ENCODE results near the gene GMDS. TPM values are rescaled to one million over a fixed set of nuclear protein-coding genes. Genes with fewer than 3 reads are reported as not detected.

The GMDS gene
- total and polyA plus RNA-seq, 2 donors (not counting 1 experiment from before 2014, with no cell fraction given) = 11.5 to 16.4 TPM

GRCh38 chr6:1636971-1637871 lies 608.2 kb downstream of the GMDS start:
- Histone ChIP-seq H4K20me1 (ENCODE audit: control insufficient read depth, insufficient read depth, low read length, poor library complexity, severe bottlenecking) (no peaks in the 10 kb centered on the region), H3K9ac (ENCODE audit: low read length) (no peak overlapping the region), H3K9me3 (ENCODE audit: control extremely low read depth in 1 of 3, control insufficient read depth in 2 of 3, insufficient read depth in 1 of 3, low read length in 2 of 3) (no peaks in the 10 kb centered on the region), H3K4me3 (ENCODE audit: control extremely low read depth in 1 of 5, extremely low read depth in 1 of 5, insufficient read depth in 1 of 5, low read depth in 2 of 5, low read length in 4 of 5) (no peak overlapping the region), H3K27ac (ENCODE audit: low read length in 2 of 2) (no peak overlapping the region), H3K4me1 (ENCODE audit: control insufficient read depth in 2 of 2, insufficient read depth in 2 of 2, low read length in 2 of 2) (peaks cover 5 to 15% of the 10 kb centered on the region in 2 donors), H2AFZ (ENCODE audit: insufficient read depth, low read depth, low read length, poor library complexity, severe bottlenecking) (no peak overlapping the region), H3K79me2 (ENCODE audit: control insufficient read depth, insufficient read depth, low read length) (no peaks in the 10 kb centered on the region), H3K4me2 (replicated peaks; ENCODE audit: low read depth, low read length, poor library complexity, severe bottlenecking) (peak overlapping the region; percentile 14), H3K36me3 (replicated peaks in 1 of 2; ENCODE audit: control extremely low read depth in 1 of 2, control insufficient read depth in 1 of 2, extremely low read depth in 1 of 2, insufficient read depth in 2 of 2, low read length in 1 of 2) (no peaks in the 10 kb centered on the region), H3K27me3 (replicated peaks in 1 of 4; ENCODE audit: control extremely low read depth in 1 of 4, control insufficient read depth in 3 of 4, insufficient read depth in 4 of 4, low read length in 3 of 4) (peaks cover 0 to 7% (median 0%) of the 10 kb centered on the region in 4 experiments)
- intact Hi-C loops (cut with micrococcal nuclease) = no loop called here
- Mint-ChIP-seq H3K27ac (no peak overlapping the region), H3K27me3 (peaks cover 7% of the 10 kb centered on the region), H3K4me1 (peaks cover 13% of the 10 kb centered on the region), H3K4me3 (no peak overlapping the region), H3K9me3 (ENCODE audit: insufficient read depth) (no peaks in the 10 kb centered on the region)
- no peak for DNase-seq
- ChIA-PET POLR2A (no interaction called here), CTCF (no interaction called here)
- WGBS (ENCODE audit: insufficient coverage) = 70% methylated on average over 18 of the region's 20 CpGs
- TF ChIP-seq, protein P1, sequence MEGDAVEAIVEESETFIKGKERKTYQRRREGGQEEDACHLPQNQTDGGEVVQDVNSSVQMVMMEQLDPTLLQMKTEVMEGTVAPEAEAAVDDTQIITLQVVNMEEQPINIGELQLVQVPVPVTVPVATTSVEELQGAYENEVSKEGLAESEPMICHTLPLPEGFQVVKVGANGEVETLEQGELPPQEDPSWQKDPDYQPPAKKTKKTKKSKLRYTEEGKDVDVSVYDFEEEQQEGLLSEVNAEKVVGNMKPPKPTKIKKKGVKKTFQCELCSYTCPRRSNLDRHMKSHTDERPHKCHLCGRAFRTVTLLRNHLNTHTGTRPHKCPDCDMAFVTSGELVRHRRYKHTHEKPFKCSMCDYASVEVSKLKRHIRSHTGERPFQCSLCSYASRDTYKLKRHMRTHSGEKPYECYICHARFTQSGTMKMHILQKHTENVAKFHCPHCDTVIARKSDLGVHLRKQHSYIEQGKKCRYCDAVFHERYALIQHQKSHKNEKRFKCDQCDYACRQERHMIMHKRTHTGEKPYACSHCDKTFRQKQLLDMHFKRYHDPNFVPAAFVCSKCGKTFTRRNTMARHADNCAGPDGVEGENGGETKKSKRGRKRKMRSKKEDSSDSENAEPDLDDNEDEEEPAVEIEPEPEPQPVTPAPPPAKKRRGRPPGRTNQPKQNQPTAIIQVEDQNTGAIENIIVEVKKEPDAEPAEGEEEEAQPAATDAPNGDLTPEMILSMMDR (IDR thresholded peaks at IDR 0.05) = no peak
- TF ChIP-seq EZH2 (IDR thresholded peaks at IDR 0.05; ENCODE audit: borderline replicate concordance, insufficient read depth, low read depth, low read length, poor library complexity, severe bottlenecking) = no peak
- ATAC-seq (ENCODE audit: low read depth) = peak; percentile 71

- ChIA-PET CTCF (no interaction called here), POLR2A (no interaction called here)
- no peak overlapping the region for H3K27ac ChIP-seq (ENCODE audit: low read length in 2 of 2)
- no peaks in the 10 kb centered on the region for H3K36me3 ChIP-seq (replicated peaks in 1 of 2; ENCODE audit: control extremely low read depth in 1 of 2, control insufficient read depth in 1 of 2, extremely low read depth in 1 of 2, insufficient read depth in 2 of 2, low read length in 1 of 2)
- H3K9ac ChIP-seq (ENCODE audit: low read length) = no peak overlapping the region
- peaks cover 13% of the 10 kb centered on the region for H3K4me1 Mint-ChIP-seq
- DNase-seq (no peak), ATAC-seq (ENCODE audit: low read depth) (no peak)
- H3K27me3 Mint-ChIP-seq = peaks cover 8% of the 10 kb centered on the region
- 94% methylated on average over 9 of the region's 9 CpGs for WGBS (ENCODE audit: insufficient coverage)
- intact Hi-C loops (cut with micrococcal nuclease) = no loop called here
- H2AFZ ChIP-seq (ENCODE audit: insufficient read depth, low read depth, low read length, poor library complexity, severe bottlenecking) = no peak overlapping the region
- no peaks in the 10 kb centered on the region for H4K20me1 ChIP-seq (ENCODE audit: control insufficient read depth, insufficient read depth, low read length, poor library complexity, severe bottlenecking)
- no peak overlapping the region for H3K4me2 ChIP-seq (replicated peaks; ENCODE audit: low read depth, low read length, poor library complexity, severe bottlenecking)
- H3K79me2 ChIP-seq (ENCODE audit: control insufficient read depth, insufficient read depth, low read length) = no peaks in the 10 kb centered on the region
- H3K4me3 Mint-ChIP-seq = no peak overlapping the region
- no peaks in the 10 kb centered on the region for H3K9me3 Mint-ChIP-seq (ENCODE audit: insufficient read depth)
- H3K9me3 ChIP-seq (ENCODE audit: control extremely low read depth in 1 of 3, control insufficient read depth in 2 of 3, insufficient read depth in 1 of 3, low read length in 2 of 3) = no peaks in the 10 kb centered on the region
- no peak overlapping the region for H3K4me3 ChIP-seq (ENCODE audit: control extremely low read depth in 1 of 5, extremely low read depth in 1 of 5, insufficient read depth in 1 of 5, low read depth in 2 of 5, low read length in 4 of 5)
- H3K27me3 ChIP-seq (replicated peaks in 1 of 4; ENCODE audit: control extremely low read depth in 1 of 4, control insufficient read depth in 3 of 4, insufficient read depth in 4 of 4, low read length in 3 of 4) = peaks cover 0 to 7% (median 0%) of the 10 kb centered on the region in 4 experiments
- H3K27ac Mint-ChIP-seq = no peak overlapping the region
- H3K4me1 ChIP-seq (ENCODE audit: control insufficient read depth in 2 of 2, insufficient read depth in 2 of 2, low read length in 2 of 2) = peaks cover 5 to 15% of the 10 kb centered on the region in 2 donors
- no peak for TF ChIP-seq EZH2 (IDR thresholded peaks at IDR 0.05; ENCODE audit: borderline replicate concordance, insufficient read depth, low read depth, low read length, poor library complexity, severe bottlenecking)
- TF ChIP-seq, protein P1 (IDR thresholded peaks at IDR 0.05) = no peak
Observed at GRCh38 chr6:1636272-1636825, 609.1 kb downstream of the GMDS start.
